ENCODE results near the gene TRMT6.

The TRMT6 gene

DNA sequence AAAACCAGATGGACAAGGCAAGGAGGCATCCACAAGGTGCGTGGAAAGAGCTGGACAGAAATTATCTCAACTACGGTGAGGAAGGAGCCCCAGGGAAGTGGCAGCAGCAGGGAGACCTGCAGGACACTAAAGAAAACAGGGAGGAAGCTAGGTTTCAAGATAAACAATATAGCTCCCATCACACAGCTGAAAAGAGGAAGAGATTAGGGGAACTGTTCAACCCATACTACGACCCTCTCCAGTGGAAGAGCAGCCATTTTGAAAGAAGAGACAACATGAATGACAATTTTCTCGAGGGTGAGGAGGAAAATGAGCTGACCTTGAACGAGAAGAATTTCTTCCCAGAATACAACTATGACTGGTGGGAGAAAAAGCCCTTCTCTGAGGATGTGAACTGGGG is 26.8 kb downstream of the TRMT6 start:
- TF ChIP-seq FOXM1 (IDR thresholded peaks at IDR 0.05; ENCODE audit: borderline replicate concordance, low read depth) (no peak), CEBPB (IDR thresholded peaks at IDR 0.05) (no peak)

DNA sequence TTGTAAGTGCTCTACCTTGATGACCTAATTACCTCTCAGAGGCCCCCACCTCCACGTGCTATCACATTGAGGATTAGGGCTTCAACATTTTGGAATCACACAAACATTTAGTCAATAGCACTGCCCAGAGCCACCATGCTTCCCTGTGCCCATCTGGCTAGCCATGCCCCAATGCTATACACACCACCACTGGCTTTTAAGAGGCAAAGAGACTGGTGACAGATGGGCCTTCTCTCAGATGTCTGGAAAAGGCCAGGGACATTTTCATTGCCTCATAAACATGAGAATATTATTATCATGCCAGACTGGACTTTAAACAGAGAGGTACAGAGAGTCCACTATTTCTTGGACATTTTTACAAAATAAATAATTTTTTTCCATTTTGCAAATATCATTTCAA is 29.8 kb downstream of the TRMT6 start:
- TF ChIP-seq ZBTB7A (IDR thresholded peaks at IDR 0.05; ENCODE audit: low read depth) (no peak), TAF1 (IDR thresholded peaks at IDR 0.05; ENCODE audit: low read depth) (no peak), RAD21 (IDR thresholded peaks at IDR 0.05; ENCODE audit: low read depth) (no peak), EGR1 (IDR thresholded peaks at IDR 0.05) (no peak), TCF12 (IDR thresholded peaks at IDR 0.05; ENCODE audit: low read depth) (no peak), REST (IDR thresholded peaks at IDR 0.05; ENCODE audit: low read depth) (no peak), EP300 (IDR thresholded peaks at IDR 0.05; ENCODE audit: borderline replicate concordance) (no peak)

- TF ChIP-seq CREB1 (IDR thresholded peaks at IDR 0.05; ENCODE audit: low read depth) = no peak
- TF ChIP-seq CEBPB (IDR thresholded peaks at IDR 0.05) = no peak
- TF ChIP-seq EGR1 (IDR thresholded peaks at IDR 0.05) = no peak
- no peak for TF ChIP-seq EP300 (IDR thresholded peaks at IDR 0.05; ENCODE audit: borderline replicate concordance)
- TF ChIP-seq ZBTB7A (IDR thresholded peaks at IDR 0.05; ENCODE audit: low read depth) = no peak
- no peak for TF ChIP-seq NFIC (IDR thresholded peaks at IDR 0.05)
- TF ChIP-seq RAD21 (IDR thresholded peaks at IDR 0.05; ENCODE audit: low read depth) = no peak
- TF ChIP-seq FOXM1 (IDR thresholded peaks at IDR 0.05; ENCODE audit: borderline replicate concordance, low read depth) = no peak
- TF ChIP-seq TCF12 (IDR thresholded peaks at IDR 0.05; ENCODE audit: low read depth) = no peak
- no peak for TF ChIP-seq MAX (IDR thresholded peaks at IDR 0.05)
- TF ChIP-seq TAF1 (IDR thresholded peaks at IDR 0.05; ENCODE audit: low read depth) = no peak
- TF ChIP-seq USF1 (IDR thresholded peaks at IDR 0.05) = no peak
- no peak for TF ChIP-seq TEAD4 (IDR thresholded peaks at IDR 0.05)
- TF ChIP-seq REST (IDR thresholded peaks at IDR 0.05; ENCODE audit: low read depth) = no peak
- TF ChIP-seq YY1 (IDR thresholded peaks at IDR 0.05; ENCODE audit: low read depth) = no peak
Measured at GRCh38 chr20:5919626-5920544, 30.4 kb downstream of the TRMT6 start.

- TF ChIP-seq USF1 (IDR thresholded peaks at IDR 0.05) (no peak), MAX (IDR thresholded peaks at IDR 0.05) (0 out of 2 replicates have a peak, but pooled peaks have one; percentile 18), RAD21 (IDR thresholded peaks at IDR 0.05; ENCODE audit: low read depth) (no peak), CREB1 (IDR thresholded peaks at IDR 0.05; ENCODE audit: low read depth) (no peak), NFIC (IDR thresholded peaks at IDR 0.05) (no peak), TCF12 (IDR thresholded peaks at IDR 0.05; ENCODE audit: low read depth) (no peak)
Measured at GRCh38 chr20:5918856-5919625, 31.3 kb downstream of the TRMT6 start.

DNA sequence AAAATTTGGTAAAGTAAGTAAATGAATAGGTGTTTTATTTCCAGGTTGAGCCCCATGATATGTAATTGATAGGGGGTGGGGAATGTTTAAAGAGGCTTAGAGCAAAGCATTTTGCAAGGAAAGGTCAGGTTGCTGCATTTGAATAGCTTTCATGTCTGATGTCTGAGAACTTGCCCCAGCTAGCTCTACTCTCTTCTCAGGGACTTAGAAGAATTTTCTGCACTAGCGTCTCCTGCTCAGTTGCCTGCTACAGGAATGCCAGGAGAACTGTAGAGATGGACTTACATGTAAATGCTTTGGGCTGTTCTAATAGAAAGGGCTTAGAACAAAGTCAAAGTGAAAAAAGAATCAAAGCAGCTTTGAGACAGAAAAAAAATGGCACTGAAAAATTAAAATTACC is 35.5 kb downstream of the TRMT6 start:
- TF ChIP-seq TAF1 (IDR thresholded peaks at IDR 0.05; ENCODE audit: low read depth) (no peak), YY1 (IDR thresholded peaks at IDR 0.05; ENCODE audit: low read depth) (no peak), REST (IDR thresholded peaks at IDR 0.05; ENCODE audit: low read depth) (no peak), CREB1 (IDR thresholded peaks at IDR 0.05; ENCODE audit: low read depth) (no peak), USF1 (IDR thresholded peaks at IDR 0.05) (no peak), RAD21 (IDR thresholded peaks at IDR 0.05; ENCODE audit: low read depth) (no peak), FOXM1 (IDR thresholded peaks at IDR 0.05; ENCODE audit: borderline replicate concordance, low read depth) (no peak), MAX (IDR thresholded peaks at IDR 0.05) (no peak), TCF12 (IDR thresholded peaks at IDR 0.05; ENCODE audit: low read depth) (no peak), ZBTB7A (IDR thresholded peaks at IDR 0.05; ENCODE audit: low read depth) (no peak)
